GM20000 (cell line): Measurements from ENCODE around the gene SPRY1.

Source experiments
- DNase-seq: peaks from one replicate; pipeline ENCODE4 v3.0.0; 2012; ENCODE audit warnings: low spot score
- CTCF ChIP-seq: IDR thresholded peaks from 2 replicates; pipeline ENCODE4 v1.5.1; 2012; ENCODE audit warnings: mild to moderate bottlenecking, control low read depth; ENCODE audit errors: extremely low read depth, missing control alignments

The SPRY1 gene

GRCh38 chr4:123403080-123403604, 6.5 kb downstream of the SPRY1 start:
- TF ChIP-seq CTCF = no peak

GRCh38 chr4:123404533-123404932, 7.9 kb downstream of the SPRY1 start:
- TF ChIP-seq CTCF = no peak

More at GRCh38 chr4:123403080-123403604, 6.5 kb downstream of the SPRY1 start:
- DNase-seq = no peak

DNA sequence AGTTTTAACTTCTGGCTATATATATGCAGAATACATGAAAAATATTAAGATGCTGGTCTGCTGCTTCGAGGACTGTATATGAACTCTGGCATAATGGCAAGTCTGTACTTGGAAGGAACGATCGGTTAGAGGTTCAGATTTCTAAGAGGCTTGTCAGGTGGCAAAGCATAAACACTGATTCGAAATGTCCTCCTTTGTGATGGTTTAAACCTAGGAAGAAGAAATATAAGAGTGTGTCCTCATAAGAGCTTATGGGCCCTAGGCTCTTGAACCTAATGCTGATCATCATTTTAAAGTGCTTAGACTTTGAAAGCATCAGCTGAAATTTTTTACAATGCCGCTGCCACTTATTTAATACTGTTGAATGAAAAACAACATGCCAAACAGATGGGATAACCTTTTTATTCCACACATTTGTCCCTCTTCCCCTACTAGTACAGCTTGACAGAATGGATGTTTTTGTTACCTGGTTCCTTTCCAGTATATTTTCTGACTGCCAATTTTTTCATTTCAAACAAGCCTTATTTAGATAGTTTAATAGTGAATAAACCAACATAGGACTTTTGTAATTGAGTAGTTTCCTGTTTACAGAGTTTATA, 8.8 kb downstream of the SPRY1 start:
- no peak for DNase-seq
- no peak for TF ChIP-seq CTCF

More at GRCh38 chr4:123404533-123404932, 7.9 kb downstream of the SPRY1 start:
- no peak for DNase-seq

- DNase-seq = no peak
- TF ChIP-seq CTCF = no peak
Measured at GRCh38 chr4:123406872-123407271, 10.3 kb downstream of the SPRY1 start.

DNA sequence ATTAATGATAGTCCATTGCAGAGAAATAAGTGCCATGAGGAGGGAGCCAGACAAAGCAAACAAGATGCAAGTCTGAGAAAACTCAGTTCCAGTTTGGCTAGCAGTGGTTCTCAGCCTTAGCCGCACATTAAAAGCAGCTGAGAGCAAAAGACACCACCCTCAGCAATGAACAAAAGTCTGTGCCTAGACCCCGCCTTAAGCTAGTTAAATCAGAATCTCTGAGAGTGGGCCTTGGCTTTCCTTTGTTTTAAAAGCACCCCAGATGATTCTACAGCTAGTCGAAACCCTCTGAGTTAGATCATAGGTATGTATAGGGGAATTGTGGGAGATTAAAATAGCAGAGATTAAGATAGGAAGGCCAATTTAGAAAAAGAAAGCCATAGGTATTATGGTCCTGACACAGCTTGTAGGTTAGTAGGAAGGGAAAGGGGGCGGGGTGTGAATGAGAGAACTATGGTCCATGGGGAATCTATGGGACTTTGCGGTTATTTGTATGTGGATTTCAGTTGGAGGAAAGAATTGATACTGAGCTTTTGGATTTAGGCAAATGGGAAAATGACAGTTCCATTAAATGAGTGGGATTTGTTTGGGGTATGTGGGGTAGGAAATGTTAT, 12.0 kb downstream of the SPRY1 start:
- TF ChIP-seq CTCF = no peak
- DNase-seq = no peak

DNA sequence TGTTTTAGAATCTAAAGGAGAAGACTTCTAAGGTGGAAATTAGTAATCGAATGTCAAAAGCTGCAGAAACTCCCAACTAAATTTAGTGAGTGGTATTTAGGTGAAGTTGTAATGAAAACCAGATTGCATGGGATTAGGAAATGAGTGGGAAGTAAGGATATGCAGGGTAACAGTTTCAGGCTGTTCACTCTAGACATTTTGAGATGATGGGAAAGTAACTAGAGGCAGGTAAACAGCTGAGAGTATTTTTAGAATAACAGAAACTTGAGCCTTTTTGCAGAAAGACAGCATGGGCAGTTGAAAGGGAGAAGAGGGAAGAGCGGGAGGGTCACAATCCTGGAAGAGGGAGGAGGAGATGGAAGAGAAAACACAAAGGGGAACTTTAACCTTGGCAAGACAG, 12.7 kb downstream of the SPRY1 start:
- no peak for TF ChIP-seq CTCF
- no peak for DNase-seq

- DNase-seq = no peak
- TF ChIP-seq CTCF = no peak
Measured at GRCh38 chr4:123411514-123411913, 14.9 kb downstream of the SPRY1 start.
